Islet of Langerhans (tissue), 1 donor: ENCODE measurements around the gene PTGS1.
"Not testable (repeated sequence)": the region's sequence is repeated elsewhere in the genome, so short reads cannot be mapped to it uniquely, and the experiment has no call there.

Experiments
- FAIRE-seq: peaks from one replicate; lab custom pipeline; 2011; peaks lifted over from hg19 to GRCh38; lab: Jason Lieb, UNC

PTGS1 gene

DNA sequence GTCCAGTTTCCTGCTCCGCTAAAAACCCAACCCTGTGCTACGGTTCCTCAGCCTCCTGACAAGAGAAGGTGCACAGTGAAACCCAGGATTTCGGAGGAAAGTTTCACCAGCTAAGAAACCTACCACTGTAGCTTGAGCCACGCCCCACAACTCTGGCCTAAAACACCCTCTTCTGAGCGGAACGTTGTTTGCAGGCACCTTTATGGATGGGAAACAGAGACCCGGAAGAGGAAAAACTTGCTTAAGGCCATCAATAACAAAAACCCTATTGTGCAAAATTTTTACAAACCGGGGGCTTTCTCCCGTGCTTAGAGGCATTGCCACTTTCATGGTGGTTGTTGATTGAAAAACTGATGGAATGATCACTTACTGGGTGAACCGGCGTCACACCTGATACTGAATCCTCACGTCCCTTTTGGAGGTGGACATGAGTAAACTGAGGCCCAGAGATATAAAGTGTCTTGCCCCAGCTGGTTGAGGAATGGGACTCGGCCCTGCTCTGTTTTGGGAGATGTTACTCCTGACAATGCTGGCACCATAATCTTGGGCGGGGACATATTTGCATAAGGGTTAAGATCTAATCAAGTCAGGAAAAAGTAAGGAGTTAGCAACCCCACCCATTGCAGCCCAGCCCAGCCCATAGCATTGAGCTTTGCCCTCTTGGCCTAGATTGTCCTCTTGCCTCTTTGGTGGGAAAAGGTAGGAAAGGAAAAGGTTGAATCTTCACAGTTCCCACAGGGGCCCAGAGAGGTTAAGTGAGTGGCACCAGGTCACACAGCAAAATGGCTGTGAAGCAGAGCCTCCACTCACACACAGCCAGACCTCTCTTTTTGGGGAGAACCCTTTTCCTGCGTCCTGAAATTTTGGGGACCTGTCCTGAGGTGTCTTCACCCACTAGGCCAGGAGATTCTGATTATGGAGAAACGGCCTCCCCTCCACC is 23.2 kb upstream of the PTGS1 start:
- no peak for FAIRE-seq

- no peak for FAIRE-seq
These were observed 22.5 kb upstream of the PTGS1 start for GRCh38 chr9:122348288-122348777.

DNA sequence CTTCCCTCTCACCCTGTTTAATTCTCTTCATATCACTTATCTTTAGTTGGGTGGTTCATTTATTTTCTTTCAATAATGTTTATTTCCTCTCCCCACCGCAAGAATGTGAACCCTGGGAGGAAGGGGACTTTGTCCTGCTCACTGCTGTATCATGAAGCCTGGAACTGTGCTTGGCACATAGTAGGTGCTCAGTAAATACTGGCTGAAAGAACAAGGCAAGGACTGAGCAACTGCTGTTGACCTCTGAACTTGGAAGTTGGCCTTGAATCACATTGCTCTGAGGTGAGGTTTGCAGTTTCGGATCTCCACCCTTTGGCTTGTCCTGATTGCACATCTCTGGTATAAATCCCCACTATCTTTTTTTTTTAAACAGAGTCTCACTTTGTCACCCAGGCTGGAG is 22.0 kb upstream of the PTGS1 start:
- FAIRE-seq = no peak

DNA sequence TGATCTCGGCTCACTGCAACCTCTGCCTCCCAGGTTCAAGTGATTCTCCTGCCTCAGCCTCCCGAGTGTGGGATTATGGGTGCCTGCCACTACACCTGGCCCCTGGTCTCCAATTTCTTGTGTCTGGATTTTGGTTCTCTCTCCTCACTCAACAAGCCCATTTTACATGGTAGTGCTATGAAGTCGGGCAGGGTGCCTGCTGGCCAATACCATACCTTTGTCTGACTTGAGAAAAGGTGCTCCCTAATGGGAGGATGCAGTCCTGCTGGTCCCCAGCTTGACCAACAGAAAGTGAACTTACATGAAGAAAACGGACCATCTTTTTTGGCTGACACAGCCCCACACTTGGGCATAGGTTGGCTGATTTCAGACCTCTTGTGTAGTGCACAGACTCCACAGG is 21.6 kb upstream of the PTGS1 start:
- FAIRE-seq = no peak

DNA sequence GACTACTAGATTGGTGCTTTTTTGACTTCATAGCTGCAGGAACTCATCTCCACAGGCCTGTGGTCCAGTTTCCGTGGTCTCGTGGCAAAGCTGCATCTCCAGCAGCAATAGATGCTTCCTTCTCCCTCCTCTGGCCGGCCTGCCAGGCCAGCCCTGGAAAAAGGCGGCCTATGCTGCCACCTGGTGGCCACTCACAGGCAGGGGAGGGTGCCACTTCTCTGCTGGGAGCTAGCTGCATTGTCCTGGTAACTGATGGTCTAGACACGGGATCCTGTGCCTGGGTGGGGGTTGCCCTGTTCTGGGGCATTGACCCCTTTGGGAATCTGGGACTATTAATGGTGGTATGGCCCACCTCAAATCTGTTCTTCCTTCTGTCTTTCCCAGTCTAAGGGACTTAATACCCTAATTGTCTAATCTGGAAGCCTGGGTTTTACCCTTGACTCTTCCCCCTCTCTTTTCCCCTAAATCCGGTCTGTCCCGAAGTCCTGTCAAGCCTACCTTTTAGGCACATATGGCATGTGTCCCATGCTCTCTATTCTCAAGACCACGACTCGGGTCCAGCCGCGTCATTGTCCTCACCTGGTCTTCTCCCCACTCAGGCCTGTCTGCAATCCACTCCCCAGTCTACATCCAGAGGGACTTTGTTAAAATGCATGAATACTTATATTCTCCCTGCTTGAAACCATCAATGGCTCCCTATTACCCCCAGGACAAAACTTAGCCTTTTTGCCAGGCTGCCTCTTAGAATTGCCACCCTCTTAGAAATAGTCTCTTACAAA is 20.1 kb upstream of the PTGS1 start:
- FAIRE-seq = no peak

- no peak for FAIRE-seq
These were observed 16.2 kb upstream of the PTGS1 start for GRCh38 chr9:122354536-122355199.

GRCh38 chr9:122355336-122355875 is 15.4 kb upstream of the PTGS1 start:
- no peak for FAIRE-seq

GRCh38 chr9:122356627-122357026 is 14.2 kb upstream of the PTGS1 start:
- FAIRE-seq = no peak

- no peak for FAIRE-seq
These were observed 9.9 kb upstream of the PTGS1 start for GRCh38 chr9:122360891-122361290.

- FAIRE-seq = not testable (repeated sequence)
These were observed 7.7 kb upstream of the PTGS1 start for GRCh38 chr9:122363131-122363530.

GRCh38 chr9:122364117-122364782 is 6.6 kb upstream of the PTGS1 start:
- no peak for FAIRE-seq

DNA sequence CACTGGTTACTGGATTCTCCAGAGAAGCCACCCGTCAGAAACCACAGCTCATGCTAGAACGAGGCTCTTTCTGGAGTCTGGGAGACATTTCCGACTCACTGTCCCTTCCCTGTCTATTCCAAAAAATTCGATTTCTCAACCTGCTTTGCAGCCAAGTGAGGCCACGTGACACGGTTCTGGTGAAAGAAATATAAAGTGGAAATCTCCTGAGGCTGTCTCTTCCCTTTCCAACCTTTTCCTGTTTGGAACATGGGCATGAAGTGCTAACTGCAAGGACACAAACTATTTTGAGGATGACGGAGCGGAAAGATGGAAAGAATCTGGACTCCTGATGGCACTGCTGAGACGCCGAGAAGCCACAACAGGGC is 6.1 kb upstream of the PTGS1 start:
- no peak for FAIRE-seq

- FAIRE-seq = no peak
These were observed 4.7 kb upstream of the PTGS1 start for GRCh38 chr9:122366074-122366660.

- FAIRE-seq = no peak
These were observed 3.8 kb upstream of the PTGS1 start for GRCh38 chr9:122367065-122367464.

DNA sequence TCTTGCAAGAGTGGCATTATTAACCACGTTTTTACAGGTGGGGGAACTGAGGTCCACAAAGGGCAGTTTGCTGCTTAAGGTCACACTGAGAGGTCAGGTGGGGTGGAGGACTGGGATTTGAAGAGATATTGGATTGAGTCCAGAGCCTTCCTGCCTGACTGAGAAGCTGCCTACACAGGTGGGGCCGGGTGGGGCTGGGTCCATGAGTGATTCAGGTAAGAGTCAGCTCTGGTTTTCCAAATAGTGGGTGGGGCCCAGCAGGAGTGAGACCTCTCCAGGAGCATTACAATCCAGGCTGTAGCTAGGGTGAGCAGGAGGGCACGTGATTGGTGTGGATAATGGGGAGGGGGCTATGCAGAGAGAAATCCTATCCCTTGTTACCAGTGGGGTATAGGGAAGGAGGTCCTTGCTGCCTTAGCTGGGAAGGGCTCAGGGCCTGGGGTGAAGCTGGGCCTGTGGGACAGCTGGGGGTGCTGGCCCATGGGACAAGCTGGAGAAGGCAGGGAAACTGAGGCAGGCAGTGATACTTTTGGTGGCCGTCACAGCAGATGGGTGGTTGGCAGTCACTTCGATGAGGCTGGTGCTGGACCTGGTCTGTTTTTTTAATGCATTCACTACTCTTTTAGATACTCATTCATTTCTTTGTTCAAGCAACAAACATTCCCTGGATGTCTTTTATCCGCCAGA is 2.9 kb upstream of the PTGS1 start:
- no peak for FAIRE-seq

GRCh38 chr9:122368642-122369041 is 2.2 kb upstream of the PTGS1 start:
- no peak for FAIRE-seq

GRCh38 chr9:122370303-122370702 is 521 bp upstream of the PTGS1 start:
- FAIRE-seq = no peak

- FAIRE-seq = no peak
These were observed 1.0 kb downstream of the PTGS1 start for GRCh38 chr9:122371846-122372245.

- no peak for FAIRE-seq
These were observed 2.3 kb downstream of the PTGS1 start for GRCh38 chr9:122372856-122373845.
